ENCODE measurements around the gene DOCK10. TPM values are rescaled to one million over a fixed set of nuclear protein-coding genes. Genes with fewer than 3 reads are reported as not detected.
A peak's percentile ranks its signal among the peaks of the same experiment; 100 is the strongest.

Gene DOCK10
- total and polyA plus RNA-seq, 5 donors from 2014 or later, result 28.3 to 222 (median 35.1) TPM

GRCh38 chr2:224871813-224872212, 170.5 kb downstream of the DOCK10 start:
- Histone ChIP-seq H3K9me3 (ENCODE audit: control insufficient read depth in 2 of 2, low read length in 2 of 2) (no peaks in the 10 kb centered on the region), H3K27ac (ENCODE audit: insufficient read depth, low read length, poor library complexity, severe bottlenecking) (no peak overlapping the region), H3K4me3 (ENCODE audit: low read depth, low read length) (no peak overlapping the region), H3K27me3 (ENCODE audit: control insufficient read depth, insufficient read depth, low read length) (no peaks in the 10 kb centered on the region), H3K36me3 (ENCODE audit: control insufficient read depth, insufficient read depth, low read length) (peaks cover 90% of the 10 kb centered on the region), H3K4me1 (ENCODE audit: control insufficient read depth, insufficient read depth, low read length, poor library complexity, severe bottlenecking) (no peaks in the 10 kb centered on the region)
- H3K27ac Mint-ChIP-seq, result peak overlapping the region in 2 of 3 donors; percentile 26 to 39
- ATAC-seq (ENCODE audit: low read depth in 2 of 2) (no peak), DNase-seq (no peak)
- peaks cover 0 to 16% (median 8%) of the 10 kb centered on the region in 4 donors for H3K4me1 Mint-ChIP-seq
- no peaks in the 10 kb centered on the region for H3K27me3 Mint-ChIP-seq
- no peaks in the 10 kb centered on the region for H3K9me3 Mint-ChIP-seq
- H3K4me3 Mint-ChIP-seq, result no peak overlapping the region
- peaks cover 79% of the 10 kb centered on the region for H3K36me3 Mint-ChIP-seq

DNA sequence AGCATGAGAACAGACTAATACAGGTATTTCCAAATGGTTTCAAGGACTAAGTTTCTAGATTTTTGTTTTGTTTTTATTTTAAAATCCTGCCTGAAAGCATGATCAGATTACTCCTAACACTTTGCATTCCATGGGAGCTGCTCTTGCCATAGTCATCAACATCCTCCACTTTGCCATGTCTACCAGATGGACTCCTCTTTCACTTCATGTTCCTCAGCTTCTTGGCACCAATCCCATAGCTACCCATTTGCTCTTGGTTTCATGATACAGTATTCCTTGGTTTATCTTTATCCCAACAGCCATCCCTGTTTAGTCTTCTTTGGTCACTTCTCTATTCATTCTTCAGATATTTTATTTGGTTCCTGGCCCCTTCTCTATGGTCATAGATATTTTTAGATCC, 171.9 kb downstream of the DOCK10 start:
- Mint-ChIP-seq H3K36me3 (peaks cover 81% of the 10 kb centered on the region), H3K4me3 (no peak overlapping the region), H3K27me3 (no peaks in the 10 kb centered on the region), H3K4me1 (peaks cover 0 to 11% (median 6%) of the 10 kb centered on the region in 4 donors), H3K27ac (peak overlapping the region in 2 of 3 donors; percentile 27 to 70), H3K9me3 (no peaks in the 10 kb centered on the region)
- H3K4me1 ChIP-seq (ENCODE audit: control insufficient read depth, insufficient read depth, low read length, poor library complexity, severe bottlenecking), result no peaks in the 10 kb centered on the region
- no peak overlapping the region for H3K27ac ChIP-seq (ENCODE audit: insufficient read depth, low read length, poor library complexity, severe bottlenecking)
- DNase-seq (no peak), ATAC-seq (ENCODE audit: low read depth in 2 of 2) (no peak)
- H3K27me3 ChIP-seq (ENCODE audit: control insufficient read depth, insufficient read depth, low read length), result no peaks in the 10 kb centered on the region
- H3K36me3 ChIP-seq (ENCODE audit: control insufficient read depth, insufficient read depth, low read length), result peaks cover 91% of the 10 kb centered on the region
- no peaks in the 10 kb centered on the region for H3K9me3 ChIP-seq (ENCODE audit: control insufficient read depth in 2 of 2, low read length in 2 of 2)
- H3K4me3 ChIP-seq (ENCODE audit: low read depth, low read length), result no peak overlapping the region

- Mint-ChIP-seq H3K9me3 (no peaks in the 10 kb centered on the region), H3K4me3 (no peak overlapping the region), H3K36me3 (peaks cover 82% of the 10 kb centered on the region), H3K4me1 (peaks cover 0 to 11% (median 6%) of the 10 kb centered on the region in 4 donors), H3K27me3 (no peaks in the 10 kb centered on the region), H3K27ac (peak overlapping the region in 1 of 3 donors; percentile 27)
- H3K4me3 ChIP-seq (ENCODE audit: low read depth, low read length), result no peak overlapping the region
- DNase-seq, result no peak
- H3K9me3 ChIP-seq (ENCODE audit: control insufficient read depth in 2 of 2, low read length in 2 of 2), result no peaks in the 10 kb centered on the region
- no peaks in the 10 kb centered on the region for H3K27me3 ChIP-seq (ENCODE audit: control insufficient read depth, insufficient read depth, low read length)
- ATAC-seq (ENCODE audit: low read depth in 2 of 2), result no peak
- H3K36me3 ChIP-seq (ENCODE audit: control insufficient read depth, insufficient read depth, low read length), result peaks cover 91% of the 10 kb centered on the region
- no peaks in the 10 kb centered on the region for H3K4me1 ChIP-seq (ENCODE audit: control insufficient read depth, insufficient read depth, low read length, poor library complexity, severe bottlenecking)
- H3K27ac ChIP-seq (ENCODE audit: insufficient read depth, low read length, poor library complexity, severe bottlenecking), result no peak overlapping the region
Measured at GRCh38 chr2:224869601-224870233, 172.6 kb downstream of the DOCK10 start.

- H3K4me3 ChIP-seq (ENCODE audit: low read depth, low read length), result no peak overlapping the region
- Mint-ChIP-seq H3K27me3 (no peaks in the 10 kb centered on the region), H3K27ac (no peak overlapping the region), H3K4me3 (no peak overlapping the region), H3K4me1 (peaks cover 0 to 4% (median 2%) of the 10 kb centered on the region in 4 donors), H3K36me3 (peaks cover 59% of the 10 kb centered on the region), H3K9me3 (no peaks in the 10 kb centered on the region)
- ATAC-seq (ENCODE audit: low read depth in 2 of 2) (no peak), DNase-seq (no peak)
- H3K27me3 ChIP-seq (ENCODE audit: control insufficient read depth, insufficient read depth, low read length), result no peaks in the 10 kb centered on the region
- no peaks in the 10 kb centered on the region for H3K9me3 ChIP-seq (ENCODE audit: control insufficient read depth in 2 of 2, low read length in 2 of 2)
- H3K27ac ChIP-seq (ENCODE audit: insufficient read depth, low read length, poor library complexity, severe bottlenecking), result no peak overlapping the region
- H3K4me1 ChIP-seq (ENCODE audit: control insufficient read depth, insufficient read depth, low read length, poor library complexity, severe bottlenecking), result no peaks in the 10 kb centered on the region
- H3K36me3 ChIP-seq (ENCODE audit: control insufficient read depth, insufficient read depth, low read length), result peaks cover 88% of the 10 kb centered on the region
Measured at GRCh38 chr2:224865016-224865415, 177.3 kb downstream of the DOCK10 start.

DNA sequence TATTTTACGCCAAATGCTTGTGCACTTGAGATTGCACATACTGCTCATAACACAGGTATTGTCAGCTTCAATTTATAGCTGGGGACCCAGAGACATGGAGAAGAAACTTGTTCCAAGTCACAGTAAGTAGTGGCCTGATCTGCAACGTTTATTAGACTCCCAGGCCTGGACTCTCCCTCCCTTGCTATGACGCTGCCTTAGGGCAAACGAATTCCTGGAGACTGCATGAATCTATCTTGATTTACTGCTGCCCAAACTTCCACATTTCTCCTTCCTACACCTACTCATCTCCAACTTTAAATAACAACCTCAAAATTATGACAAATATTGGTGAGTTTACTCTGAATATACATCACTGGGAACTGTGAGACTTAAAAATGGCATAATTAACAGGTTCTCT, 181.0 kb downstream of the DOCK10 start:
- Mint-ChIP-seq H3K9me3 (no peaks in the 10 kb centered on the region), H3K36me3 (peaks cover 56% of the 10 kb centered on the region), H3K27ac (peak overlapping the region in 2 of 3 donors; percentile 9 to 56), H3K4me1 (peaks cover 0 to 4% (median 2%) of the 10 kb centered on the region in 4 donors), H3K27me3 (no peaks in the 10 kb centered on the region), H3K4me3 (no peak overlapping the region)
- H3K4me1 ChIP-seq (ENCODE audit: control insufficient read depth, insufficient read depth, low read length, poor library complexity, severe bottlenecking), result no peaks in the 10 kb centered on the region
- no peak for DNase-seq
- no peaks in the 10 kb centered on the region for H3K27me3 ChIP-seq (ENCODE audit: control insufficient read depth, insufficient read depth, low read length)
- no peak overlapping the region for H3K27ac ChIP-seq (ENCODE audit: insufficient read depth, low read length, poor library complexity, severe bottlenecking)
- no peaks in the 10 kb centered on the region for H3K9me3 ChIP-seq (ENCODE audit: control insufficient read depth in 2 of 2, low read length in 2 of 2)
- H3K36me3 ChIP-seq (ENCODE audit: control insufficient read depth, insufficient read depth, low read length), result peaks cover 82% of the 10 kb centered on the region
- ATAC-seq (ENCODE audit: low read depth in 2 of 2), result no peak
- no peak overlapping the region for H3K4me3 ChIP-seq (ENCODE audit: low read depth, low read length)

GRCh38 chr2:224860786-224861185, 181.5 kb downstream of the DOCK10 start:
- peaks cover 53% of the 10 kb centered on the region for H3K36me3 Mint-ChIP-seq
- peak overlapping the region in 1 of 3 donors; percentile 12 for H3K27ac Mint-ChIP-seq

DNA sequence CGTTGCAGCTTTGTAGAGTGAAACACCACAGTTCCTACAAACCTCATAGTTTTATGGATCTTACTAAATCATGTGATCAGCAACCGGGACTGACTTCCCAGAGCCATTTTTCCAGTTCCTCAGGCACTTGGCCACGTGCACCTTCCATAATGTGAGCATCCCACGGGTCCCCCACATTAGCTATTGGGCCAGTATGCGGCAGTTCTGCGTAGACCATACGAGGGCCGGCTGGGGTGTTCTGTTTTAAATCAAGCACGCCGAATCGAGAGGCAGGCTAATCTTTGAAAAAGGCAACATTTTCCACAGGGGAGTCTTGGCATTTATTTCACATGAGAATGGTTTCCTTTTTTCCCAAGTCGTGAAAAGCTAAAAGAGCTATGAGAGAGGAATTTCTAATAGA, 190.5 kb downstream of the DOCK10 start:
- no peak overlapping the region for H3K4me3 Mint-ChIP-seq

More at GRCh38 chr2:224860786-224861185, 181.5 kb downstream of the DOCK10 start:
- Histone ChIP-seq H3K27me3 (ENCODE audit: control insufficient read depth, insufficient read depth, low read length) (no peaks in the 10 kb centered on the region), H3K9me3 (ENCODE audit: control insufficient read depth in 2 of 2, low read length in 2 of 2) (no peaks in the 10 kb centered on the region), H3K27ac (ENCODE audit: insufficient read depth, low read length, poor library complexity, severe bottlenecking) (no peak overlapping the region), H3K4me3 (ENCODE audit: low read depth, low read length) (no peak overlapping the region), H3K4me1 (ENCODE audit: control insufficient read depth, insufficient read depth, low read length, poor library complexity, severe bottlenecking) (no peaks in the 10 kb centered on the region), H3K36me3 (ENCODE audit: control insufficient read depth, insufficient read depth, low read length) (peaks cover 82% of the 10 kb centered on the region)
- Mint-ChIP-seq H3K4me1 (peaks cover 0 to 4% (median 2%) of the 10 kb centered on the region in 4 donors), H3K4me3 (no peak overlapping the region), H3K27me3 (no peaks in the 10 kb centered on the region), H3K9me3 (no peaks in the 10 kb centered on the region)
- no peak for ATAC-seq (ENCODE audit: low read depth in 2 of 2)
- DNase-seq, result no peak

GRCh38 chr2:224850081-224850480, 192.2 kb downstream of the DOCK10 start:
- H3K27me3 Mint-ChIP-seq, result no peaks in the 10 kb centered on the region
- no peaks in the 10 kb centered on the region for H3K4me1 ChIP-seq (ENCODE audit: control insufficient read depth, insufficient read depth, low read length, poor library complexity, severe bottlenecking)
- H3K9me3 ChIP-seq (ENCODE audit: control insufficient read depth in 2 of 2, low read length in 2 of 2), result no peaks in the 10 kb centered on the region
- no peaks in the 10 kb centered on the region for H3K27me3 ChIP-seq (ENCODE audit: control insufficient read depth, insufficient read depth, low read length)
- H3K4me3 Mint-ChIP-seq, result no peak overlapping the region
- peaks cover 85% of the 10 kb centered on the region for H3K36me3 ChIP-seq (ENCODE audit: control insufficient read depth, insufficient read depth, low read length)
- no peak for ATAC-seq (ENCODE audit: low read depth in 2 of 2)
- H3K27ac ChIP-seq (ENCODE audit: insufficient read depth, low read length, poor library complexity, severe bottlenecking), result no peak overlapping the region
- H3K4me1 Mint-ChIP-seq, result peaks cover 0 to 4% (median 0%) of the 10 kb centered on the region in 4 donors
- H3K36me3 Mint-ChIP-seq, result peaks cover 67% of the 10 kb centered on the region
- H3K9me3 Mint-ChIP-seq, result no peaks in the 10 kb centered on the region
- peak overlapping the region in 1 of 3 donors; percentile 38 for H3K27ac Mint-ChIP-seq
- no peak for DNase-seq
- H3K4me3 ChIP-seq (ENCODE audit: low read depth, low read length), result no peak overlapping the region

More for the DNA sequence above, 190.5 kb downstream of the DOCK10 start:
- DNase-seq (no peak), ATAC-seq (ENCODE audit: low read depth in 2 of 2) (no peak)
- Mint-ChIP-seq H3K36me3 (peaks cover 65% of the 10 kb centered on the region), H3K27ac (no peak overlapping the region), H3K27me3 (no peaks in the 10 kb centered on the region), H3K4me1 (peaks cover 0 to 4% (median 0%) of the 10 kb centered on the region in 4 donors), H3K9me3 (no peaks in the 10 kb centered on the region)
- H3K27ac ChIP-seq (ENCODE audit: insufficient read depth, low read length, poor library complexity, severe bottlenecking), result no peak overlapping the region
- H3K4me1 ChIP-seq (ENCODE audit: control insufficient read depth, insufficient read depth, low read length, poor library complexity, severe bottlenecking), result no peaks in the 10 kb centered on the region
- H3K36me3 ChIP-seq (ENCODE audit: control insufficient read depth, insufficient read depth, low read length), result peaks cover 84% of the 10 kb centered on the region
- no peak overlapping the region for H3K4me3 ChIP-seq (ENCODE audit: low read depth, low read length)
- no peaks in the 10 kb centered on the region for H3K9me3 ChIP-seq (ENCODE audit: control insufficient read depth in 2 of 2, low read length in 2 of 2)
- no peaks in the 10 kb centered on the region for H3K27me3 ChIP-seq (ENCODE audit: control insufficient read depth, insufficient read depth, low read length)
